Endothelial cell (in vitro differentiated cells): Measurements from ENCODE around the gene CHEK2. TPM values are rescaled to one million over a fixed set of nuclear protein-coding genes. Genes with fewer than 3 reads are reported as not detected.
"Not testable (repeated sequence)": the region's sequence is repeated elsewhere in the genome, so short reads cannot be mapped to it uniquely, and the experiment has no call there.

ENCODE experiments used
- DNase-seq: peaks from one replicate; pipeline ENCODE4 v3.0.0; 2021; ENCODE audit warnings: low spot score
- H3K27ac Mint-ChIP-seq: one replicate; pipeline ENCODE4 v1.8.0; 2021; ENCODE audit warnings: mixed read lengths, inconsistent platforms; ENCODE audit not compliant: unreplicated experiment
- H3K27me3 Mint-ChIP-seq: one replicate; pipeline ENCODE4 v1.8.0; 2021; ENCODE audit warnings: mild to moderate bottlenecking, moderate library complexity, mixed read lengths, inconsistent platforms; ENCODE audit not compliant: unreplicated experiment
- H3K36me3 Mint-ChIP-seq: one replicate; pipeline ENCODE4 v1.8.0; 2021; ENCODE audit warnings: mild to moderate bottlenecking, low read depth, mixed read lengths, inconsistent platforms; ENCODE audit not compliant: unreplicated experiment
- H3K4me1 Mint-ChIP-seq: one replicate; pipeline ENCODE4 v1.8.0; 2021; ENCODE audit warnings: mild to moderate bottlenecking, mixed read lengths, inconsistent platforms; ENCODE audit not compliant: unreplicated experiment
- H3K4me3 Mint-ChIP-seq: one replicate; pipeline ENCODE4 v1.8.0; 2021; ENCODE audit warnings: mild to moderate bottlenecking, mixed read lengths, inconsistent platforms; ENCODE audit not compliant: unreplicated experiment
- H3K9me3 Mint-ChIP-seq: one replicate; pipeline ENCODE4 v1.8.0; 2021; ENCODE audit warnings: mixed read lengths, inconsistent platforms; ENCODE audit not compliant: unreplicated experiment
- CTCF ChIP-seq: fragments of 200-600 bp; sonication (generic); IDR thresholded peaks from one replicate; pipeline ENCODE4 v1.5.0; 2021; ENCODE audit warnings: antibody characterized with exemption; ENCODE audit not compliant: unreplicated experiment
- total RNA-seq: library from RNA; stranded (reverse); fragmentation: NEBNext Ultra II Directional; extraction: Animal tissue kit (Norgen Biotek cat#: 25700); gene quantifications from one replicate; pipeline ENCODE4 v1.2.1, GENCODE V29; 2021; ENCODE audit not compliant: unreplicated experiment

CHEK2 gene
- total RNA-seq, 1 donor from 2014 or later: 11.2 TPM

GRCh38 chr22:28710576-28711191, 30.9 kb downstream of the CHEK2 start:
- Mint-ChIP-seq H3K4me3 (no peak overlapping the region), H3K9me3 (no peaks in the 10 kb centered on the region), H3K27me3 (no peaks in the 10 kb centered on the region), H3K4me1 (peaks cover 29% of the 10 kb centered on the region), H3K36me3 (peaks cover 4% of the 10 kb centered on the region), H3K27ac (peak overlapping the region; percentile 95)
- DNase-seq: no peak
- no peak for TF ChIP-seq CTCF

- peak overlapping the region; percentile 95 for H3K27ac Mint-ChIP-seq
- H3K9me3 Mint-ChIP-seq: no peaks in the 10 kb centered on the region
- H3K4me1 Mint-ChIP-seq: peaks cover 29% of the 10 kb centered on the region
- no peak for DNase-seq
- no peaks in the 10 kb centered on the region for H3K27me3 Mint-ChIP-seq
- H3K4me3 Mint-ChIP-seq: no peak overlapping the region
- TF ChIP-seq CTCF: no peak
- peaks cover 4% of the 10 kb centered on the region for H3K36me3 Mint-ChIP-seq
These were observed 31.5 kb downstream of the CHEK2 start for GRCh38 chr22:28710107-28710506.

- Mint-ChIP-seq H3K36me3 (peaks cover 8% of the 10 kb centered on the region), H3K4me3 (no peak overlapping the region), H3K27ac (no peak overlapping the region), H3K4me1 (peaks cover 15% of the 10 kb centered on the region), H3K9me3 (no peaks in the 10 kb centered on the region), H3K27me3 (no peaks in the 10 kb centered on the region)
- DNase-seq: no peak
- TF ChIP-seq CTCF: no peak
These were observed 34.8 kb downstream of the CHEK2 start for GRCh38 chr22:28706845-28707244.

GRCh38 chr22:28703436-28703835, 38.2 kb downstream of the CHEK2 start:
- Mint-ChIP-seq H3K9me3 (no peaks in the 10 kb centered on the region), H3K27me3 (no peaks in the 10 kb centered on the region), H3K4me1 (no peaks in the 10 kb centered on the region), H3K4me3 (no peak overlapping the region), H3K27ac (no peak overlapping the region), H3K36me3 (peaks cover 8% of the 10 kb centered on the region)
- DNase-seq: no peak
- no peak for TF ChIP-seq CTCF

GRCh38 chr22:28702891-28703290, 38.7 kb downstream of the CHEK2 start:
- no peaks in the 10 kb centered on the region for H3K4me1 Mint-ChIP-seq
- no peak overlapping the region for H3K27ac Mint-ChIP-seq
- H3K9me3 Mint-ChIP-seq: no peaks in the 10 kb centered on the region
- no peaks in the 10 kb centered on the region for H3K27me3 Mint-ChIP-seq
- peaks cover 3% of the 10 kb centered on the region for H3K36me3 Mint-ChIP-seq
- no peak for TF ChIP-seq CTCF
- no peak overlapping the region for H3K4me3 Mint-ChIP-seq
- no peak for DNase-seq

GRCh38 chr22:28693041-28693760, 48.4 kb downstream of the CHEK2 start:
- H3K4me1 Mint-ChIP-seq, H3K27ac Mint-ChIP-seq, H3K9me3 Mint-ChIP-seq, H3K27me3 Mint-ChIP-seq, DNase-seq, H3K36me3 Mint-ChIP-seq: not testable (repeated sequence)
- peak overlapping the region; percentile 60 for H3K4me3 Mint-ChIP-seq

- DNase-seq, H3K36me3 Mint-ChIP-seq, H3K9me3 Mint-ChIP-seq, H3K27me3 Mint-ChIP-seq, H3K4me1 Mint-ChIP-seq, H3K4me3 Mint-ChIP-seq, H3K27ac Mint-ChIP-seq: not testable (repeated sequence)
These were observed 51.8 kb downstream of the CHEK2 start for GRCh38 chr22:28689796-28690195.

GRCh38 chr22:28682966-28683365, 58.7 kb downstream of the CHEK2 start:
- H3K9me3 Mint-ChIP-seq, H3K36me3 Mint-ChIP-seq, DNase-seq, H3K27me3 Mint-ChIP-seq, H3K4me3 Mint-ChIP-seq, H3K4me1 Mint-ChIP-seq, H3K27ac Mint-ChIP-seq: not testable (repeated sequence)
